Gastrocnemius medialis (tissue), 4 donors: ENCODE results near the gene TRAPPC11. TPM values are rescaled to one million over a fixed set of nuclear protein-coding genes. Genes with fewer than 3 reads are reported as not detected.
"Not testable (repeated sequence)": the region's sequence is repeated elsewhere in the genome, so short reads cannot be mapped to it uniquely, and the experiment has no call there.

ENCODE experiments used
- ATAC-seq, 2 donors: fragments of 150-250 bp; one replicate each; pipeline ENCODE4 v1.9.1; 2016
- DNase-seq, 2 donors: peaks; one replicate each; pipeline ENCODE4 v3.0.0-alpha.2; 2019
- H3K27ac ChIP-seq, 4 donors: fragments of 200-600 bp; sonication (generic); 1 replicate in 1 of 4; 2 replicates in 3 of 4; pipeline ENCODE4 v1.5.1; 2016 to 2018; ENCODE audit warnings: mild to moderate bottlenecking in 2 of 4, moderate library complexity in 1 of 4
- H3K27me3 ChIP-seq, 3 donors: fragments of 200-600 bp; sonication (generic) in 2 of 3; 1 replicate in 1 of 3; 2 replicates in 2 of 3; pipeline versions ENCODE4 v1.5.1 to v1.6.0; 2016 to 2019; ENCODE audit warnings: mild to moderate bottlenecking in 1 of 3, moderate library complexity in 1 of 3
- H3K36me3 ChIP-seq, 2 donors: fragments of 200-600 bp; sonication (generic) in 1 of 2; one replicate each; pipeline ENCODE4 v1.5.1; 2017 to 2018
- H3K4me1 ChIP-seq, 2 donors: fragments of 200-600 bp; sonication (generic) in 1 of 2; one replicate each; pipeline ENCODE4 v1.5.1; 2016 to 2017; ENCODE audit warnings: mild to moderate bottlenecking in 2 of 2
- H3K4me3 ChIP-seq, 4 donors: fragments of 200-600 bp; sonication (generic) in 3 of 4; 1 replicate in 1 of 4; 2 replicates in 3 of 4; pipeline ENCODE4 v1.5.1; 2016 to 2019; ENCODE audit warnings: mild to moderate bottlenecking in 2 of 4
- H3K9me3 ChIP-seq, 3 donors: fragments of 200-600 bp; sonication (generic) in 2 of 3; 1 replicate in 1 of 3; 2 replicates in 2 of 3; pipeline ENCODE4 v1.5.1; 2016 to 2019
- POLR2A ChIP-seq, 2 donors: fragments of 450-650 bp; IDR thresholded peaks; one replicate each; pipeline ENCODE4 v1.6.1; 2017; ENCODE audit warnings: antibody characterized with exemption in 2 of 2, mild to moderate bottlenecking in 2 of 2, moderate library complexity in 2 of 2
- in situ Hi-C, 4 donors: fragments of 200-750 bp; cut with MboI; loops; one replicate each; pipeline versions ENCODE4 v1.15.0 to v1.8.0; 2017; ENCODE audit warnings: low sequenced_read_pairs in 4 of 4
- intact Hi-C: fragments of 100-400 bp; cut with DNase I; formaldehyde crosslinking; loops from one replicate; pipeline ENCODE4 v1.15.1; 2023; ENCODE audit warnings: low total_unique reads
- total RNA-seq, 4 donors: library from RNA; depleted of rRNA; stranded (reverse); fragments of >200 nt; gene quantifications; one replicate each; pipeline versions ENCODE4 v1.1.0 to v1.2.3, GENCODE V29; 2016
- TF ChIP-seq, protein P1 (sequence below), 5 experiments: fragments of 450-650 bp in 3 of 5; fragments of 200-600 bp in 2 of 5; sonication (generic) in 2 of 5; IDR thresholded peaks in 4 of 5; conservative IDR thresholded peaks in 1 of 5; 1 replicate in 4 of 5; 2 replicates in 1 of 5; pipeline ENCODE4 v1.5.1; 2016 to 2019; ENCODE audit warnings: antibody characterized with exemption in 5 of 5, mild to moderate bottlenecking in 3 of 5, moderate library complexity in 3 of 5

TRAPPC11 gene
- total RNA-seq, 4 donors from 2014 or later = 19.3 to 31.7 (median 20.8) TPM

DNA sequence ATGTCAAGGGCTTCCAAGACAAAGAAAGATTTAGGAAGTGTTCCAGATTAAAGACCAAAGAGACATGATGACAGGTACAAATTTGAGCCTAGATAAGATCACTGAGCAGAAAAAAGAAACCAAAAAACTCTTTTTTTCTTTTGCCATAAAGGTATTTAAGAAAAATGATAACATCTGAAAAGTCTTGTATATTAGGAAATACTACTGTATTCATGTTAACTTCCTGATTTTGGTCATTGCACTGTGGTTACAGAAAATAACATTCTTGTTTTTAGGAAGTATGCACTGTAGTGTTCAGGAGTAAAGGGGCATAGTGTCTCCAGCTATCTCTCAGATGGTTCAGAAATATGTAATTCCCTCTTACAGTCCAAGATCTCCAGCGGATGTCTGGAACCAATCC lies 37.2 kb upstream of the TRAPPC11 start:
- in situ Hi-C loops (no loop called here), intact Hi-C loops (no loop called here)
- Histone ChIP-seq H3K9me3 (no peaks in the 10 kb centered on the region), H3K27ac (peak overlapping the region in 1 of 4 donors; percentile 74), H3K36me3 (no peaks in the 10 kb centered on the region), H3K4me3 (no peak overlapping the region), H3K4me1 (peaks cover 7 to 9% of the 10 kb centered on the region in 2 donors), H3K27me3 (no peaks in the 10 kb centered on the region)
- TF ChIP-seq, protein P1, sequence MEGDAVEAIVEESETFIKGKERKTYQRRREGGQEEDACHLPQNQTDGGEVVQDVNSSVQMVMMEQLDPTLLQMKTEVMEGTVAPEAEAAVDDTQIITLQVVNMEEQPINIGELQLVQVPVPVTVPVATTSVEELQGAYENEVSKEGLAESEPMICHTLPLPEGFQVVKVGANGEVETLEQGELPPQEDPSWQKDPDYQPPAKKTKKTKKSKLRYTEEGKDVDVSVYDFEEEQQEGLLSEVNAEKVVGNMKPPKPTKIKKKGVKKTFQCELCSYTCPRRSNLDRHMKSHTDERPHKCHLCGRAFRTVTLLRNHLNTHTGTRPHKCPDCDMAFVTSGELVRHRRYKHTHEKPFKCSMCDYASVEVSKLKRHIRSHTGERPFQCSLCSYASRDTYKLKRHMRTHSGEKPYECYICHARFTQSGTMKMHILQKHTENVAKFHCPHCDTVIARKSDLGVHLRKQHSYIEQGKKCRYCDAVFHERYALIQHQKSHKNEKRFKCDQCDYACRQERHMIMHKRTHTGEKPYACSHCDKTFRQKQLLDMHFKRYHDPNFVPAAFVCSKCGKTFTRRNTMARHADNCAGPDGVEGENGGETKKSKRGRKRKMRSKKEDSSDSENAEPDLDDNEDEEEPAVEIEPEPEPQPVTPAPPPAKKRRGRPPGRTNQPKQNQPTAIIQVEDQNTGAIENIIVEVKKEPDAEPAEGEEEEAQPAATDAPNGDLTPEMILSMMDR (IDR thresholded peaks at IDR 0.05 in 4 of 5, conservative IDR thresholded peaks at IDR 0.05 in 1 of 5) = no peak
- no peak for TF ChIP-seq POLR2A (IDR thresholded peaks at IDR 0.05)
- ATAC-seq (no peak), DNase-seq (no peak)

DNA sequence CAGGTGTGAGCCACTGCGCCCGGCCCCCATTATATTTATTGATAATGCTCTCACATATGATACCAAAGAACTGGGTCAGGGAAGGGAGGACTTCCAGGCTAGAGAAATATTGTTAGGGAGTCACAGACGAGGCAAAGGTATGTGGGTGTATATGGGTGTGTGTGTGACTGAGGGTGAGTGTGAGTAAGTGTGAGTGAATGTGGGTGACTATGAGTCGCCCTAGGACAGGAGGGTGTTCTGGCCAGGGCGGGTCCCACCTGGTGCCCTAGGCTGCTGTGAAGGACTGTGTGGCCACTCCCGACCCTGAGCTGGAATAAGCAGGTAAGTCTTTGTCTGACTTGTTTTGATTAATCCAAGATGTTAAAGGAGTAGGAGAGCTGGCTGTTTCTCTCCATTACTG lies 34.5 kb upstream of the TRAPPC11 start:
- in situ Hi-C loops = no loop called here
- no peaks in the 10 kb centered on the region for H3K4me1 ChIP-seq
- no peaks in the 10 kb centered on the region for H3K27me3 ChIP-seq
- DNase-seq (no peak), ATAC-seq (no peak)
- no peak overlapping the region for H3K4me3 ChIP-seq
- H3K36me3 ChIP-seq = no peaks in the 10 kb centered on the region
- intact Hi-C loops = no loop called here
- H3K27ac ChIP-seq = no peak overlapping the region
- no peak for TF ChIP-seq POLR2A (IDR thresholded peaks at IDR 0.05)
- TF ChIP-seq, protein P1 (IDR thresholded peaks at IDR 0.05 in 4 of 5, conservative IDR thresholded peaks at IDR 0.05 in 1 of 5) = no peak
- no peaks in the 10 kb centered on the region for H3K9me3 ChIP-seq

DNA sequence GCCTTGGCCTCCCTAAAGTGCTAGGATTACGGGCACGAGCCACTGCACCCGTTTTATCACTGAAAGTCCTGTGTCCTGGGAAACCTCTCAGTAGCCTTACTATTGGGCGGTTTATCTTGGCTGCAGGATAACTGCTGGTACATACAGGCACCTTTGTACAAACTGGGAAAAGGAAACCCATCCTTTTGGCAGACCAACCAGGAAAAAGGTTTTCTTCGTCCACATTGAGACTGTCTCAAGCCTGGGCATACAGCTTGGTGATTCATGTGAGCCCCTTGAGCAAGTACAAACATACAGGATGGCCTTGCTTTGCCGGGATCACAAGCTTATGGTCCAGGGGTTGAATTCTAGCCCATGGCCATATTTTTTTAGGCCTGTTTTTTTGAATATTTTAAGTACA lies 32.9 kb upstream of the TRAPPC11 start:
- no peaks in the 10 kb centered on the region for H3K27me3 ChIP-seq
- no peak overlapping the region for H3K27ac ChIP-seq
- ATAC-seq (no peak), DNase-seq (no peak)
- no peaks in the 10 kb centered on the region for H3K9me3 ChIP-seq
- no peak overlapping the region for H3K4me3 ChIP-seq
- TF ChIP-seq, protein P1 (IDR thresholded peaks at IDR 0.05 in 4 of 5, conservative IDR thresholded peaks at IDR 0.05 in 1 of 5) = no peak
- no peak for TF ChIP-seq POLR2A (IDR thresholded peaks at IDR 0.05)
- no peaks in the 10 kb centered on the region for H3K36me3 ChIP-seq
- intact Hi-C loops = no loop called here
- in situ Hi-C loops = no loop called here
- no peaks in the 10 kb centered on the region for H3K4me1 ChIP-seq

DNA sequence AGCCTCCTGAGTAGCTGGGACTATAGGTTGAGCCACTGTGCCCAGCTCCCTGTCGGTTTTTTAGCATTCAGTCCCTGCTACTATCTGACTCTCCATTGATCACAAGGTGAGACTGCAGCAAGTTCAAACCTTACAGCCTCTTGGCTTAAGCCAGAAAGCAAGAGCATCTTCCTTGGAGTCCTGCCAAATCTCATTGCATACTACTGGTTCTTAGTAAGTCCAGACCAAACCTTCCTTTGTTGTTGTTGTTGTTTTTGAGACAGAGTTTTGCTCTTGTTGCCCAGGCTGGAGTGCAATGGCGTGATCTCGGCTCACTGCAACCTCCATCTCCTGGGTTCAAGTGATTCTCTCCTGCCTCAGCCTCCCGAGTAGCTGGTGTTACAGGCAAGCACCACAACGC lies 31.8 kb upstream of the TRAPPC11 start:
- H3K4me1 ChIP-seq, H3K4me3 ChIP-seq, intact Hi-C loops, ATAC-seq, DNase-seq, H3K27ac ChIP-seq, in situ Hi-C loops, H3K36me3 ChIP-seq, H3K27me3 ChIP-seq, H3K9me3 ChIP-seq: not testable (repeated sequence)

DNA sequence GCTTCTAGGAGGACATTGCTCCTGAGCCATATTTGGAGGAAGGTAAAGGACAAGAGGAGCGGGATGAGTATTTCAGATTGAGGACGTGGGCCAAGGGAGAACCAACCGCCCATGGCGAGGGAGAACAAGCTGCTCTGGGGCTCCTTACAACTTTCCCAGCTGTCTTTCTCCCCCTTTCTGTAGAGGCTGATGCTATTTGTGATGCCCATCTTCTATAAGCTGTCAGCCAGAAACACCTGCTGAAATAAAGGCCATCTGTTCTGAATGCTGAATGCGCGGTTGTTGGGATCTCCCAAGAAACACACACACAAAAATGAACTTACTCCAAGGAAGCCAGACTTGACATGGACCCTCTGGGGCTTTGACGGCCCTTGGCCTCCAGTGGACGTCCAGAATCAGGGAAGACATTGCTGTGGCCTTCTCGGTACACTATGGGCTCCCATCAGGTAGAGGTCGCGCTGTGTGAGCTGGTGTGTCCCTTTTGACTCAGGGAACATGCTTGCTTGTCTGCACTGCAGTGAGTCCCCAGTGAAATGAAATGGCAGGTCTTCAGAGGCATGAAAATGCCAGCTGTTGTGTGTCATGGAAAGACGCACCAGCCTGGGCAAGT lies 31.0 kb upstream of the TRAPPC11 start:
- no peak overlapping the region for H3K27ac ChIP-seq
- in situ Hi-C loops (no loop called here), intact Hi-C loops (no loop called here)
- no peaks in the 10 kb centered on the region for H3K27me3 ChIP-seq
- no peak for TF ChIP-seq POLR2A (IDR thresholded peaks at IDR 0.05)
- TF ChIP-seq, protein P1 (IDR thresholded peaks at IDR 0.05 in 4 of 5, conservative IDR thresholded peaks at IDR 0.05 in 1 of 5) = no peak
- DNase-seq (no peak), ATAC-seq (no peak)
- H3K9me3 ChIP-seq = no peaks in the 10 kb centered on the region
- H3K36me3 ChIP-seq = no peaks in the 10 kb centered on the region
- no peak overlapping the region for H3K4me3 ChIP-seq
- H3K4me1 ChIP-seq = peaks cover 0 to 4% of the 10 kb centered on the region in 2 donors
